ENCODE data around the gene USP49.
"Not testable (repeated sequence)": the region's sequence is repeated elsewhere in the genome, so short reads cannot be mapped to it uniquely, and the experiment has no call there.

DNA sequence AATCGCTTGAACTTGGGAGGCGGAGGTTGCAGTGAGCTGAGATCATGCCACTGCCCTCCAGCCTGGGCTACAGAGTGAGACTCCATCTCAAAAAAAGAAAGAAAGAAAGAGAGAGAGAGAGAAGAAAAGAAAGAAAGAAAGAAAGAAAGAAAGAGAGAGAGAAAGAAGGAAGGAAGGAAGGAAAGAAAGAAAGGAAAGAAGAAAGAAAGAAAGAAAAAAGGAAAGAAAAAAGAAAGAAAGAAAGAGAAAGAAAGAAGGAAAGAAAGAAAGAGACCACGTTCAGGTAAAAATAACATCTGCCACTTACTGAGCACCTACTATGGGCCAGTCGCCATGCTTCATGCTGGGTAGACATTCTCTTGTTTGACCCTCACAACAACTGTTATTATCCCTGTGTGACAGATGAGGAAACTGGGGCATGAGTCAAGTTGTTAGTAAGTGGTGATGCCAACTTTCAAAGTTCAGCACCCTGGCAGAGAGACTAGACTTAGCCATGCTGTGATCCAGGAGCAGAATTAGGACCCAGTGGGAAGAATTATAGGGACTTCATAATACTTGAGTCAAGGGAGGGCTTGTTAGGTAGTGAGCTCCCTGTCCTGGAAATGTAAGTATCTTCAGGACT lies 129.0 kb downstream of the USP49 start:
- TF ChIP-seq, protein P1, sequence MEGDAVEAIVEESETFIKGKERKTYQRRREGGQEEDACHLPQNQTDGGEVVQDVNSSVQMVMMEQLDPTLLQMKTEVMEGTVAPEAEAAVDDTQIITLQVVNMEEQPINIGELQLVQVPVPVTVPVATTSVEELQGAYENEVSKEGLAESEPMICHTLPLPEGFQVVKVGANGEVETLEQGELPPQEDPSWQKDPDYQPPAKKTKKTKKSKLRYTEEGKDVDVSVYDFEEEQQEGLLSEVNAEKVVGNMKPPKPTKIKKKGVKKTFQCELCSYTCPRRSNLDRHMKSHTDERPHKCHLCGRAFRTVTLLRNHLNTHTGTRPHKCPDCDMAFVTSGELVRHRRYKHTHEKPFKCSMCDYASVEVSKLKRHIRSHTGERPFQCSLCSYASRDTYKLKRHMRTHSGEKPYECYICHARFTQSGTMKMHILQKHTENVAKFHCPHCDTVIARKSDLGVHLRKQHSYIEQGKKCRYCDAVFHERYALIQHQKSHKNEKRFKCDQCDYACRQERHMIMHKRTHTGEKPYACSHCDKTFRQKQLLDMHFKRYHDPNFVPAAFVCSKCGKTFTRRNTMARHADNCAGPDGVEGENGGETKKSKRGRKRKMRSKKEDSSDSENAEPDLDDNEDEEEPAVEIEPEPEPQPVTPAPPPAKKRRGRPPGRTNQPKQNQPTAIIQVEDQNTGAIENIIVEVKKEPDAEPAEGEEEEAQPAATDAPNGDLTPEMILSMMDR (IDR thresholded peaks at IDR 0.05), result not testable (repeated sequence)
- TF ChIP-seq POLR2A (IDR thresholded peaks at IDR 0.05), result not testable (repeated sequence)

All from heart left ventricle (tissue), 13 donors.